Ascending aorta (tissue), 2 donors: ENCODE data around the gene SYP. TPM values are rescaled to one million over a fixed set of nuclear protein-coding genes. Genes with fewer than 3 reads are reported as not detected.
A peak's percentile ranks its signal among the peaks of the same experiment; 100 is the strongest.

ENCODE experiments used
- DNase-seq, 2 donors: peaks; one replicate each; pipeline ENCODE4 v3.0.0-alpha.2; 2019; ENCODE audit warnings: low spot score in 2 of 2
- H3K27ac ChIP-seq, 2 donors: fragments of 200-600 bp; sonication (generic); one replicate each; pipeline ENCODE4 v1.5.1; 2016 to 2017; ENCODE audit warnings: mild to moderate bottlenecking in 1 of 2
- H3K27me3 ChIP-seq: fragments of 200-600 bp; sonication (generic); one replicate; pipeline ENCODE4 v1.5.1; 2017
- H3K36me3 ChIP-seq, 2 donors: fragments of 200-600 bp; sonication (generic); one replicate each; pipeline ENCODE4 v1.5.1; 2016
- H3K4me1 ChIP-seq, 2 donors: fragments of 200-600 bp; sonication (generic); one replicate each; pipeline ENCODE4 v1.5.1; 2016 to 2017; ENCODE audit warnings: mild to moderate bottlenecking in 1 of 2
- H3K4me3 ChIP-seq, 2 donors: fragments of 200-600 bp; sonication (generic); one replicate each; pipeline ENCODE4 v1.5.1; 2016 to 2017; ENCODE audit warnings: mild to moderate bottlenecking in 1 of 2
- H3K9me3 ChIP-seq, 2 donors: fragments of 200-600 bp; sonication (generic); one replicate each; pipeline ENCODE4 v1.5.1; 2016
- CTCF ChIP-seq, 3 experiments: fragments of 200-600 bp in 2 of 3; fragments of 450-650 bp in 1 of 3; sonication (generic) in 2 of 3; IDR thresholded peaks; one replicate each; pipeline ENCODE4 v1.5.1; 2016 to 2019; ENCODE audit warnings: antibody characterized with exemption in 3 of 3, mild to moderate bottlenecking in 1 of 3, moderate library complexity in 1 of 3
- intact Hi-C: fragments of 100-400 bp; cut with DNase I; formaldehyde crosslinking; loops from one replicate; pipeline ENCODE4 v1.15.1; 2023
- total RNA-seq: library from RNA; depleted of rRNA; stranded (reverse); fragments of >200 nt; gene quantifications from one replicate; pipeline ENCODE4 v1.1.0, GENCODE V29; 2016

SYP gene
- total RNA-seq, 1 donor from 2014 or later: 0.53 TPM

DNA sequence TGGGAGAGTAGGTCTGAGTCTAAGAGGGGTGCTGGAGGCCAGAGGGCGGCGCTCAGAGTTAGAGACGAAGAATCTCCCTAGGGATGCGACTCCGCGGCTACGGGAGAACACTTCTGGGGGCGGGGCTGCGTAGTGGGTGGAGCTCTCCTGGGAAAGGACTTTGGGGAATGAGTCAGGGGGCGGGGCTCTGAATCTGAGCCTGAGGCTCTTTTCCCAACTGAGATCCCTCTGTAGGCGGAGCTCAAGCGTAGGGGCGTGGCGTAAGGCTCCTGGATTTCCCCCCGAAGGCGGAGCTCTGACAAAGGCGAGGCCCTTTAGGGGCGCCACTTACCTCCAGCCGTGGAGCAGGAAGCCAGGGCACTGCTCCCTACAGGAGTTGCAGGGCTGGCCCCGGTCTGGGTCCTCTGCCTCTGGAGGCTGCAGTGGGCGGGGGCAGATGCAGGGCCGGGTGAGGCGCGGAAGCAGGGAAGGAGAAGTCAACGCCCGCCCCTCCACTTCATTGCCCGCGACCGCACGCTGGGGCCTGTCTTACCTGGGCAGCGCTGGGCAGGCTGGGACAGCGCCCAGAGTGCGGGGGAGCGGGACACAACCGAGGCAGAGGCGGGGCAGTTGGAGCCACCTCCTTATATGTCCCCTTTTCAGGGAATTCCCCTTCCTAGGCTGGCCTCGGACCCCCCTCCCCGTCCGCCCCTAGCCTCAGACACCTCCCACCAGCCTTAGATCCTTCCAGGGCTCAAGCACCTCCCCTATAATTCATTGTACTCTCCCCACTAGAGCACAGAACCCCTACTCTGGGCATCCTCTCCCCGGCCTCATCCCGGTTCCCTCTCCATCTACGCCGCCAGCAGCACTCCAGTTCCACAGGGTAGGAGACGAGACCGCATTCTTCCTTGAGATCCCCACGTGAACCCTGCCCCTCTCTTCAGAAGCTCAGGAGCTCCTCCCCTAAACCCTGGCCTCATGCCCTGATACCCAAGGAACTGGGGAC, 15.4 kb downstream of the SYP start:
- Histone ChIP-seq H3K27ac (peak overlapping the region; percentile 76 to 85), H3K36me3 (peaks cover 6 to 8% of the 10 kb centered on the region in 2 donors), H3K4me3 (peak overlapping the region; percentile 47 to 71), H3K9me3 (no peaks in the 10 kb centered on the region), H3K27me3 (no peaks in the 10 kb centered on the region), H3K4me1 (peaks cover 0 to 6% of the 10 kb centered on the region in 2 donors)
- no peak for TF ChIP-seq CTCF (IDR thresholded peaks at IDR 0.05)
- peak; percentile 56 to 95 for DNase-seq
- intact Hi-C loops: loop anchor here (5.0 kb wide), 1 partner anchor 142 kb away; the partner anchor contains the start of gene TFE3

DNA sequence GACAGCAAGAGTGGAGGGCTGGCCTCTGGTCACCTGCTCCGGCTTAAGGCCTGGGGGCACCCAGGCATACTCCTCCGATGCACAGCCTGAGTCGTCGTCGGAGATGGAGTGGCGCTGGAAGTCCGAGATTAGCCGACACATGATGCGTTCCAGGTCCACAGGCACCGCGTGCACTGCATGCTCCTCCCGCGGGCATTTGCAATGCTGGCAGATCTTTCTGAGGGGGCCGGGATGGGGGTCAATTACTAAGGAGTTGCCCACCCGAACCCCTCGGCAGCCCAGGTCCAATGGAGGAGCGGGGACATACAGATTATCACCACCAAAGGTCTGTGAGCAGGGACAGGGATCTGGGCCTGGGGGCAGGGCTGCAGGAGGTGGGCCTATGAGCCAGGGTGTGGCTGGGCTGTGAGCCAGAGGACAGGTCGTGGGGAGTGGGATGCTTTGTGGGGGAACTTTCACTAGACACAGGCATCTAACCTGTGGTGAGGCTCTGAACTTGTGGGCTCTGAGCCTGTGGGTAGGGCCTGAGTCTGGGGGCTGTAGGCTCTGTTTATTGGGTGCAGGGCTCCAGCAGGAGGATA, 16.2 kb downstream of the SYP start:
- Histone ChIP-seq H3K27me3 (no peaks in the 10 kb centered on the region), H3K27ac (peak overlapping the region; percentile 65 to 76), H3K4me3 (peak overlapping the region in 1 of 2 donors; percentile 23), H3K4me1 (peaks cover 0 to 6% of the 10 kb centered on the region in 2 donors), H3K9me3 (no peaks in the 10 kb centered on the region), H3K36me3 (peaks cover 6 to 8% of the 10 kb centered on the region in 2 donors)
- intact Hi-C loops: no loop called here
- no peak for TF ChIP-seq CTCF (IDR thresholded peaks at IDR 0.05)
- DNase-seq: no peak

DNA sequence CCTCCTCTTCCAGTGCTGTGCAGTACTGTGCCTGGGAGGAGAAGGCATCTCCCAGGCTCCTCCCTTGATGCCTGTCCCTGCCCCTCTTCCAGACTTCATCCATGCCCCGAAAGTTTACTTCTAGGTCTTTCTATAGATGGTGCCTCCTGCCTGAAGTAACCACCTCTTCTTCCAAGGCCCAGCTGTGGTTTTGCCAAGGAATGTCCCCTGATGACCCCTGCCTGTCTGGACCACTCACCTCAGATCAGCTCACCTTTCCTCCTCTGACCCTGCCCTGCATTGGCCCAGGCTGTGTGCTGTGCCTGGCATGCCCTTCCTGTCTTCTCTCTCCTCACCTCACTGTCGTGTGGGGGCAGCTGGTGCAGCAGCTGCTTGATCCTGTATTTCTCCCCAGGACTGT, 20.6 kb downstream of the SYP start:
- no peaks in the 10 kb centered on the region for H3K27me3 ChIP-seq
- H3K9me3 ChIP-seq: no peaks in the 10 kb centered on the region
- no peak overlapping the region for H3K27ac ChIP-seq
- intact Hi-C loops: no loop called here
- peaks cover 20 to 24% of the 10 kb centered on the region in 2 donors for H3K36me3 ChIP-seq
- no peak for TF ChIP-seq CTCF (IDR thresholded peaks at IDR 0.05)
- H3K4me3 ChIP-seq: no peak overlapping the region
- H3K4me1 ChIP-seq: no peaks in the 10 kb centered on the region
- DNase-seq: no peak

GRCh38 chrX:49178537-49178936, 21.5 kb downstream of the SYP start:
- TF ChIP-seq CTCF (IDR thresholded peaks at IDR 0.05): no peak
- intact Hi-C loops: no loop called here
- peak overlapping the region in 1 of 2 donors; percentile 2 for H3K27ac ChIP-seq
- no peaks in the 10 kb centered on the region for H3K4me1 ChIP-seq
- DNase-seq: no peak
- no peaks in the 10 kb centered on the region for H3K9me3 ChIP-seq
- no peak overlapping the region for H3K4me3 ChIP-seq
- peaks cover 20 to 24% of the 10 kb centered on the region in 2 donors for H3K36me3 ChIP-seq
- no peaks in the 10 kb centered on the region for H3K27me3 ChIP-seq

- H3K36me3 ChIP-seq: peaks cover 17 to 18% of the 10 kb centered on the region in 2 donors
- no peak for TF ChIP-seq CTCF (IDR thresholded peaks at IDR 0.05)
- H3K27ac ChIP-seq: peak overlapping the region in 1 of 2 donors; percentile 64
- H3K4me1 ChIP-seq: peaks cover 0 to 4% of the 10 kb centered on the region in 2 donors
- H3K4me3 ChIP-seq: no peak overlapping the region
- intact Hi-C loops: no loop called here
- no peak for DNase-seq
- no peaks in the 10 kb centered on the region for H3K27me3 ChIP-seq
- no peaks in the 10 kb centered on the region for H3K9me3 ChIP-seq
Observed at GRCh38 chrX:49177873-49178480, 22.0 kb downstream of the SYP start.
